ENCODE data around the gene SLC39A1.
"Not testable (repeated sequence)": the region's sequence is repeated elsewhere in the genome, so short reads cannot be mapped to it uniquely, and the experiment has no call there.

Gene SLC39A1

DNA sequence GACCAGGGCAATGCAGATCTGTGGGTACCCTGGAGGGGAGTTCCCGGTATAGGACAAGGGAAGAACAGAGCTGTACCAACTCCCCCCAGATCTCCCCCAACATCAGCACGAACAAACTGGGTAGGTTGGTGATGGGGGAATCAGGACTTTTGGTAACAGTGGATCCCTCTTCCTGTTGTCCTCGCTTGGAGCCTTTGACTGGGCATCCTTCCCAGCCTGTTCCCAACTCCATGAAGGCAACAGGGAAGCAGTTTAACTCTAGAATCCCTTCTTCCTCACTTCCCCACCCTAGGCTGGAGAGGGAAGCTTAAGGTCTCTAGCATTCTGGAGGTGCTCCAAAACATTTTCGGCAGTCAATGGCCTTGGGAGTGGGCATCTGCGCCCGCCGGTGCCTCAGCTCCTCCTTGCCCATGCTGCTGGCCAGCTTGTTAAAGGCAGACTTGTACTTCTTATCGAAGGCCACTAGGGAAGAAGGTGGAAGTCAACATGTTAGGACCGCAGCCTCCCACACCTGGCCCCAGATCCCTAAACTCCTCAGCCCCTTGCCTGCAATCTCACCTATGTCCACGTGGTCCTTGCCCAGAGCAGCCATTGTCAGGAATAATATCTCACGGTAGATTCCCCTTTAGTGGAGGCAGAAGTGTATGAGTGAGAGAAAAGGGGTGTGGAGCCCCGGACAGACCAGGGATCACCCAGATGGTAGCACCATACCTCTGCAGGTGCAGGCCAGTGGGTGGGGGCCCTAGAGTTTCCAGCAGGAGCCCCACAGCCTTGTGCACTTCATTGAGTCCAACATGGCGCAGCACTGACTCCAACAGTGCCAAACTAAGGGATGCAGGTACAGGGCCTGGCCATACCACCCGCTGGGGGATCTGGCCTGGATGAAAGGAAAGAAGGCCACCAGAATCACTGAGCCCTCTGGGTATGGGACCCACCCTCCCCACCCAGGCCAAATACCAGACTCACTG lies 33.1 kb downstream of the SLC39A1 start:
- DNase-seq (ENCODE audit: low read depth, low spot score): no peak

GRCh38 chr1:153929426-153929825 lies 33.9 kb downstream of the SLC39A1 start:
- DNase-seq (ENCODE audit: low read depth, low spot score): no peak

- no peak for DNase-seq (ENCODE audit: low read depth, low spot score)
Observed at GRCh38 chr1:153928791-153929341, 34.5 kb downstream of the SLC39A1 start.

- no peak for DNase-seq (ENCODE audit: low read depth, low spot score)
Observed at GRCh38 chr1:153928245-153928644, 35.1 kb downstream of the SLC39A1 start.

DNA sequence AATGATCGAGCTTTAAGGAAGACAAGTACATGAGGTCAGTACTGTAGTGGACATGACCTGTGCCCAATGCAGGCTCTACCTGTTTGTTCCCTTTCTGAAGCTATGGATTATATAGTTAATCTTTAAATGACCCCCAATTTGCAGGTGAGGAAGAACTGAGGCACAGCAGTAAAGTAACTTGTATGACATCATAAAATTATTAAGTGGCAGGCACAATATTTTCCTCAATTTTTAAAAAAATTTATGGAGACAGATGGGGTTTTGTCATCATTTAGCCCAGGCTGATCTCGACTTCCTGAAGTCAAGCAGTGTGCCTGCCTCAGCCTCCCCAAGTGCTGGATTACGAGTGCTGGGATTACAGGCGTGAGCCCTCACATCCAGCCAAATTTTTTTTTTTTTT lies 36.9 kb downstream of the SLC39A1 start:
- DNase-seq (ENCODE audit: low read depth, low spot score): no peak

- DNase-seq (ENCODE audit: low read depth, low spot score): peak; percentile 98
Observed at GRCh38 chr1:153922972-153923925, 40.1 kb downstream of the SLC39A1 start, which contains the start of gene GATAD2B. GATAD2B (minus strand) TSS chr1:153922972; CDS start chr1:153828347, 94,625 bp downstream.

- peak; percentile 40 for DNase-seq (ENCODE audit: low read depth, low spot score)
Observed at GRCh38 chr1:153922076-153922971, 41.0 kb downstream of the SLC39A1 start.

- DNase-seq (ENCODE audit: low read depth, low spot score): no peak
Observed at GRCh38 chr1:153921803-153922075, 41.6 kb downstream of the SLC39A1 start.

DNA sequence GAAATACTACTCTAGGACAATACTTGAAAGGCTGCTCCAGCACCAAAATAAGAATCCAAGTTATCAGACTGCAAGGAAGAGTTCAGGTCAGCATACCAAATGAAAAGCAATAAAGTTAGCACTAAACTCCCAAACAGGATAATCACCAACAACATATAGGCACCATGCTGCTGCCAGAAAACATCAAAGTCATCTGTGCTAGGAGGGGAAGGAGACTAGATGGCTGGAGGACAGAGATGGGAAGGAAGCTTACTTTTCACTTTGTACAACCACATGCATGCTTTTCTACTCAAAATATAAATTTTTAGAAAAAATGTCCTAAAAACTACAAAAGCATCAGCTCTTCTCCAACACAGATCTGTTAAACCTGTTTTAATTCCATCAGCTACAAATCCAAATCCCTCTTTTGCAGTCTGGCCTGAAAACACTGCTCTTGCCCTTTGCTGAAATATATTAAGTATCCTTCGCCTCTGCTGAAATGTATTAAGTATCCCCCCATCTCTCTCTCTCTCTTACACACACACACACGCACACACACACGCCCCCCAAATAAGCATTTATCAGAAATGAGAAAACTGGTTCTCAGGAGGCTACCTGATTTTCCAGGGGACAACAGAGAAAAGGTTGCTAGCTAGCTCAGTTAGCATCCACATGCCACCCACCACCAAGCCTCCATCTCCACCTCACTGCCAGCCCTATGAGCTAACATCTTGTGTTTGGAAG lies 42.1 kb downstream of the SLC39A1 start:
- DNase-seq (ENCODE audit: low read depth, low spot score): no peak

DNA sequence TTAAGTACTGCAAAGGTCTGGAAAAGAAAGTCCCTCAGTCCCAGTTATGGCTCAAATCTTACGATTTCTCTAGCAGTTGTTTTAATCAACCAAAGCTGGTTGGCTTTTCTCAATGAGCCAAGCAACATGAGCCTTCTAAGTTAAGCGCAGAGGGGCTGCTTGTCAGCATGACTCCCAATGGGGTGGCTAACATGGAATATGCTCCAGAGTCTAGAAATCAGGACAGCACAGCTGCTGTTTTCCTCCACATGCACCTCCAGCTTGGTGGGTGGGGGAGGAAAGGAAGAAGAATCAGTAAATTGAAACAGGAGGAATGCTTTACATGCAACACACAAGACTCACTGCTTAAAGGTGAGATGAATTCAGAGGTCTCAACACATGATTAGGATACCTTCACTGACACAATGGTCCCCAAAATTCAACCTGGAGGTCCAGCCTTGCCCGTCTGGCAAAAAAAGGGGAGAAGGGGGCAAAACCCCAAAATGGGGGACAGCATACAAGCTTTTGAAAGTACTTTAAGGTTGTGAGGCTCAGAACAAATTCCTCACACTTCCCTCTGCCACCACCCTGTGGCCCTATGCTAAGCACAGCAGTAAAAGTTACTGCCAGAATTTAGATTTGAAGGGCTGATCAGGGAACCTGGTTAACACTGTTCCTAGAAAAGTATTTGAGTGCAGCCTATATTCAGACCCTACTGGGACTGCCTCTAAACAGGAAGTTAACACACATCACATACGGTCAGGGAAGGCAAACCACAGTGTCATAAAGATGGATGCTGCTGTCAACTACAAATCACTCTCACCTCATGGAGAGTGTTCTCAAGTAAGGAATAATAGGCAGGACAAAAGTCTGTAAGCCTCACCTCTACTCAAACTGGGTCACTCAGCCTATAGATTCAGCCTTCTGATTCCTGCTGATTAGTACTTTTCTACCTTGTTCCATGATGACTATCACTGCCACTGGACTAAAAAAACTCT lies 43.2 kb downstream of the SLC39A1 start:
- DNase-seq (ENCODE audit: low read depth, low spot score): no peak

DNA sequence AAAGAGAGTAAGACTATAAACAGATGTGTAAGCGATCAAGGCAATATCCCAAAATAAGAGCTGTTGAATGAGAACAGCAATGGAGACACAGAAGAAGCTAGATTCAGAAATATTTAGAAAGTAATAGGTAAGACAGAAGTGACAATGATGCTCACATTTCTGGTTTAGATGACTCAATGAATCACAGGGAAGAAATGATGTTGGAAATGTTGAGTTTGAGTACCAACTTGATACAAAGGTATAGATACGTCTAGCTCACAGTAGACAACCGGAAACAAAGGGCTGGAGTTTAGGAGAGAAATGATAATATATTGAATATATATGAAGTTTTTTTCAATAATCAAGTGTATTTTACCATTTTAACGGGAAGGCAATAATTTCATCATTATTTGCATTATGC lies 47.0 kb downstream of the SLC39A1 start:
- DNase-seq (ENCODE audit: low read depth, low spot score): no peak

- no peak for DNase-seq (ENCODE audit: low read depth, low spot score)
Observed at GRCh38 chr1:153912349-153912748, 51.0 kb downstream of the SLC39A1 start.

GRCh38 chr1:153910560-153910959 lies 52.8 kb downstream of the SLC39A1 start:
- not testable (repeated sequence) for DNase-seq (ENCODE audit: low read depth, low spot score)

Measured in activated naive CD8-positive, alpha-beta T cell treated with anti-CD3 and anti-CD28 coated beads, Interleukin-2, amount 50 U/mL, for 16 hours (primary cell).